ENCODE data around the gene OR2M5. TPM values are rescaled to one million over a fixed set of nuclear protein-coding genes. Genes with fewer than 3 reads are reported as not detected.

Gene OR2M5
- total and polyA plus RNA-seq, 10 of the 15 experiments (the other 5 are each of a cell fraction or from before 2014, with no cell fraction given), result not detected

GRCh38 chr1:248187363-248187762 is 42.4 kb downstream of the OR2M5 start:
- Histone ChIP-seq H3K36me3 (ENCODE audit: control insufficient read depth in 2 of 2, insufficient read depth in 2 of 2, low read length in 1 of 2) (no peaks in the 10 kb centered on the region), H3K4me1 (ENCODE audit: control insufficient read depth, insufficient read depth, low read length) (no peaks in the 10 kb centered on the region), H3K9ac (ENCODE audit: control insufficient read depth, insufficient read depth, low read length) (no peak overlapping the region), H3K9me3 (replicated peaks; ENCODE audit: control insufficient read depth, insufficient read depth, low read length) (no peaks in the 10 kb centered on the region), H3K27ac (ENCODE audit: control insufficient read depth, insufficient read depth) (no peak overlapping the region), H3K79me2 (ENCODE audit: control insufficient read depth, insufficient read depth, low read length) (no peaks in the 10 kb centered on the region), H3K4me3 (no peak overlapping the region), H4K20me1 (ENCODE audit: control insufficient read depth, insufficient read depth) (no peaks in the 10 kb centered on the region), H3K4me2 (ENCODE audit: control insufficient read depth, insufficient read depth) (no peak overlapping the region), H3K27me3 (replicated peaks in 1 of 2; ENCODE audit: control insufficient read depth in 2 of 2, insufficient read depth in 2 of 2, low read length in 1 of 2) (no peaks in the 10 kb centered on the region), H2AFZ (ENCODE audit: control insufficient read depth, low read depth, low read length) (no peak overlapping the region)
- DNase-seq (ENCODE audit: low read depth, low spot score), result no peak
- in situ Hi-C loops (cut with MboI), result no loop called here
- SMC1A ChIA-PET (ENCODE audit: uncharacterized antibody, unreplicated experiment), result no interaction called here
- no TSS peak for BruUV-seq (replicated peaks)
- WGBS (ENCODE audit: insufficient coverage, insufficient replicate concordance, low lambda C conversion rate, missing lambda C conversion rate), result 11% methylated on average over 3 of the region's 3 CpGs
- no peak for FAIRE-seq
- POLR2A ChIA-PET, result no interaction called here
- RAD21 ChIA-PET (ENCODE audit: unreplicated experiment), result no interaction called here
- intact Hi-C loops (cut with micrococcal nuclease; ENCODE audit: unreplicated experiment), result no loop called here
- TF ChIP-seq ZNF622 (IDR thresholded peaks at IDR 0.05) (no peak), MTA2 (IDR thresholded peaks at IDR 0.05; ENCODE audit: low read depth) (no peak), HCFC1 (IDR thresholded peaks at IDR 0.05; ENCODE audit: low read length) (no peak), ATF2 (IDR thresholded peaks at IDR 0.05; ENCODE audit: low read length) (no peak), POLR2AphosphoS5 (IDR thresholded peaks at IDR 0.05; ENCODE audit: low read length) (no peak), KLF5 (IDR thresholded peaks at IDR 0.05; ENCODE audit: partially characterized antibody) (no peak), STAT3 (IDR thresholded peaks at IDR 0.05; ENCODE audit: low read depth, low read length) (no peak), HDAC6 (IDR thresholded peaks at IDR 0.05; ENCODE audit: unreplicated experiment) (no peak), ZBTB4 (CRISPR knock-in tag; IDR thresholded peaks at IDR 0.05) (no peak), ZNF24 (IDR thresholded peaks at IDR 0.05) (no peak), NR2C1 (IDR thresholded peaks at IDR 0.05) (no peak), TCF3 (IDR thresholded peaks at IDR 0.05; ENCODE audit: borderline replicate concordance, insufficient read depth, low read depth, low read length) (no peak), CTCF (IDR thresholded peaks at IDR 0.05 in 2 of 3, conservative IDR thresholded peaks at IDR 0.05 in 1 of 3; ENCODE audit: control insufficient read depth in 2 of 3, extremely low read depth in 1 of 3, insufficient read depth in 1 of 3, low read depth in 3 of 3, low read length in 3 of 3) (no peak), BRCA1 (IDR thresholded peaks at IDR 0.05; ENCODE audit: low read depth, low read length) (no peak), SMC3 (IDR thresholded peaks at IDR 0.05; ENCODE audit: borderline replicate concordance, low read length) (no peak), NRF1 (conservative IDR thresholded peaks at IDR 0.05; ENCODE audit: low read depth, low read length) (no peak), STAT1 (conservative IDR thresholded peaks at IDR 0.05) (no peak), KDM1A (IDR thresholded peaks at IDR 0.05; ENCODE audit: borderline replicate concordance) (no peak), TCF12 (IDR thresholded peaks at IDR 0.05; ENCODE audit: low read depth, low read length) (no peak)
- ATAC-seq, result no peak
- CTCF ChIA-PET, result no interaction called here

Measured in GM12878 (cell line).